DMS53 treated with DMSO at 0.1 percent for 48 hours (cell line): ENCODE measurements around the gene TUBGCP3.
"Not testable (repeated sequence)": the region's sequence is repeated elsewhere in the genome, so short reads cannot be mapped to it uniquely, and the experiment has no call there.

Experiments
- DNase-seq: peaks from one replicate; lab custom pipeline; 2025; ENCODE audit not compliant: unreplicated experiment; lab: John Stamatoyannopoulos, UW

TUBGCP3 gene

DNA sequence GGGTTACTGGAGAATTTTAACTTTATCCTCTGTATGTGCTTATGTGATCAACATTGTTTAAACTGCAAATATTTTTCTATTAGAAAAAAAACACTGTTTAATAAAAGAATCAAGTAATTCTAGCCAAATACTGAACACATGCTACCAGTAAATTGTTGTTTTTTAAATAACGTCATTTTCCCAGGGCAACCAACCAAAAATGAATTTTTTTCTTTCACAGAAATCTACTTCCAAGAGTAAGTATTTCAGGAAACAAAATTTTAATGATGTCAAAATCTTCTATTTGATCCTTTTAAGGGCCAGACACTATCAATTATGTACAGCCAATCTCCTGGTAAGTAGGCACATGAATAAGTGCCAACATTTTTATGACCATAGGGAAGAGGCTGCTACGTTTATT is 57.1 kb downstream of the TUBGCP3 start:
- DNase-seq: no peak

DNA sequence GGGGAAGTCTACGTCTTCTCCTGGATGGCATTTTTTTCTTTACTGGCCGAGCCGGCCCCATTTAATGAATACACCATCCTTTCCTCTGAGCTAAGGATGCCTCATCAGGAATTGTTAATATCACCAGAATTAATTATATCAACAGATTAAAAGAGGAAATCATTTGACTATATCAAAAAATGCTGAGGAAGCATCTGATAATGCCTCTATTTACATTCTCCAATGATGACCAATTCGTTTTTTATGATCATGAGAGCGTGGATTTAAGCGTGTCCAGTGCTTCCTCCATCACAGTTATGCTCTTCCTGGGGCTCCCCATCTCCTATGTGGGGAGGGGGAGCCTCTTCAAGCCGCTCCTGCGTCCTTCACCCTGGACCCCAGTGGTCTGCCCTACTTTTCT is 58.7 kb downstream of the TUBGCP3 start:
- no peak for DNase-seq

DNA sequence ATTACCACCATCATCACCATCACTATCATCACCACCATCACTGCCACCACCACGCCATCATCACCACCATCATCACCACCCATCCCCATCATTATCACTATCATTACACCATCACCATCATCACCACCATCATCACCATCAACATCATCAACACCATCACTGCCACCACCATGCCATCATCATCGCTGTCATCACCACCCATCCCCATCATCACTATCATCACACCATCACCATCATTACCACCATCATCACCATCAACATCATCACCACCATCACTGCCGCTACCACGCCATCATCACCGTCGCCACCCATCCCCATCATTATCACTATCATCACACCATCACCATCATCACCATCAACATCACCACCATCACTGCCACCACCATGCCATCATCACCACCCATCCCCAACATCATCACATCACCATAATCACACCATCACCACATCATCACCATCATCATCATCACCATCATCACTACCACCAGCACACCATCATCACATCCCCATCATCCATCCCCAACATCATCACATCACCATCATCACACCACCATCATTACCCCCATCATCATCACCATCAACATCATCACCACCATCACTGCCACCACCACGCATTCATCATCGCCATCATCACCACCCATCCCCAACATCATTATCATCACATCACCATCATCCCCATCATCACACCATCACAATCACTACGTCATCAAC is 61.7 kb downstream of the TUBGCP3 start:
- DNase-seq: no peak

DNA sequence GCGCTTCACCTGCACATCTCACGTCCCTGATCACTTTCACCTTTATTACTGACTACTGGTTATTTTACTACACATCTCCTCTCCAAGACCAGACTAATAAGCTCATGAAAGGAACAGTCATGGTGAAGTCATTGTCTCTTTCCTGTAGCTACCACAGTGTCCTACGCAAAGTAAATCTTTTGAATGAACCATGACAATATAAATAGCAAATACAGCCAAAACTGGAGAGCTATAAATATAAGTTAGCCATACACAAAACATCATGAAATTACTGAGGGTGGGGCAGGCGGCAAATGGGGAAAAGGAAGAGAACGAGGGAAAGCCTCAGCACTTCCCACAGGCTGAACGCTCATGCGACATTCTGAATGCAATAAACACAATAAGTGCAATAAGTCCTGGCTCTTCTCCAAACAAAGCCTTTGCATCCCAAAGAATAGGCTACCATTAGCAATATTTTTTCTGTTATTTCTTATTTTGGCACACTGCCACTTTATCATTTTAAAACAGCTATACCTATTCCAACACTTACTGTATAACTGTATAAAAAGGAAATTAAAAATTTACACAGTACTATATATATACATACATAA is 62.5 kb downstream of the TUBGCP3 start:
- no peak for DNase-seq

DNA sequence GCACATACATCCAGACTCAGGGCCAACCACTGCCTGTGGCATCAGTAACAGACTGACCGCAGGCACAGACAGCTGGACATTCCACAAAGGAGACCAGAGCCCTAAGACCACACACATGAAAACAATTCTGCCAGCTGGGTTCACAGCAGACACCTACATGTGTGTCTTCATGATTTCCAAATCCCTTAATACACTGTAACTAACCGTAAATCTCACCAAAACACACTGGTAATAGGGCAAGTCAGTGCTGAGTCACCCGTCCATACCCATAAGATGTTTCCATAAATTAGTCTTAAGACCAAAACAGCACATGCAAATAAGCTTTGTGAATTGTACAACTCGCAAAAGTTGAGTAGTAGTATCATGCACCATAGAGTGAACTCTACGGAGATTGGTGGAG is 65.4 kb downstream of the TUBGCP3 start:
- no peak for DNase-seq

DNA sequence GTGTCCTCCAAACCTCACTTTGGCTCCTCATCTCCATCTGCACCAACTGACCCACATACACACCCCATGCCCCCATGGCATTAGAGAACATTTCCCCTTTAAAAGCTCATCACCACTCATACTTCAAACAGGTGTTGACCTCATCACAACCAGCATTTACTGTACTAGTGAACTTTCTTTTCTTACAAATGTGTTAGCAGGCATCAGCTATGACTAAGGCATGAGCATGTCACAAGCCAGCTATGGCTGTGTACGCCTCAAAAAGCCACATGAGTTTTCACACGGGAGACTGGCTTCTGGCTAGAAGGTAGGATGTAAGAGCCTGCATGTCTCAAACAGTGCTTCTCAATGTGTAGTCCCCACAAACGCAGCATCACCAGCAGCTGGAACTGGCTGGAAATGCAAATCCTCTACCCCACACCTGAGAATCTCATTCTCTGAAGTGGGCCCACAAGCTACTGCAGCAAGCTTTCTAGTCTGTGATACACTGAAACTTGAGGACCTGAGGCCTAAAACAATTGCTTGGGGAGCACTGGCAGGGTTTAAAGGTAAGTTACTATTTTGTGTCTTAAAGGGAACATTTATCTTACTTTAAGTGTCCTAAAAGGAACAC is 66.8 kb downstream of the TUBGCP3 start:
- DNase-seq: no peak

DNA sequence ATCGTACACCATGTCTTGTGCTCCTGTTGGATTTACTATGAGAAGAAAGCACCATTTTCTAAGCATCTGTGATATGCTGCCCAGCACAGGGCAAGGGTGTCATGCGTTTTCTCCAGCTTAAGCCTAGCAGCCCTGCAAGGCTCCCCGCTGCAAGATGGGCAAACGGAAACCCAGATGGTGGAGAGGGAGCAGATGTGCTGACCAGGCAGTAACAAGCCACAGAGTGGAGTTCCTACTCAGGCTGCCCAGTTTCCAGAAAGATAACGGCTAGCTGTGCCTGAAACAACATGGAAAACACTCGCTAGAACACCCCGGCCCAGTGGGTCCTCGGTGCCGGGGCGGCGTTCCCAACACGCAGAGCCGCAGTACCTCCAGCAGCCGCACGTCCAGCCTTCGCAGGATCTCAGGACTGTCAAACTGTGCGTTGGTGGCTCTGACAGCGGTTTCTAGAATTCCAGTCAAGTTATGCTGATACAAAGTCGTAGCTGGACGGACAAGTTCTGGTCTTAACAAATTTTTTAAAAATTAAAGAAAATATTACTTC is 68.4 kb downstream of the TUBGCP3 start:
- DNase-seq: no peak

DNA sequence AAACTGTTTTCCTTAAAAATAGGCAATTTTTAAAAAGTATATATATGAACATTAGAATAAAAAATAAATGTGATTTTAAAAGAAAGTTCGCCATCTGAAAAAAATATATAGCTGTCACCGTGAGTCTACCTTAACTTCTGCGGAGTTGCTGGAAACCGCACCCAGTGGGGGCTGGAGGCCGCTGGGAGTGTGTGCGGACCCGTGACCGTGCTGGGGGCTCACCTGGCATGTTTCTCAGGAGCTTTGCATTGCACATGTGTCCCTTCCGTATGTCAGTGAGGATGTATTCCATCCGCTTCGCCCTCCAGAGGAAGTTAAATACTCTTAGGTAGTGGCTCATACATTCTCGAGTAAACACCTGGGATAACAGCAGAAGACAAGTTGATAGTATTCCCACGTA is 71.7 kb downstream of the TUBGCP3 start:
- DNase-seq: no peak

DNA sequence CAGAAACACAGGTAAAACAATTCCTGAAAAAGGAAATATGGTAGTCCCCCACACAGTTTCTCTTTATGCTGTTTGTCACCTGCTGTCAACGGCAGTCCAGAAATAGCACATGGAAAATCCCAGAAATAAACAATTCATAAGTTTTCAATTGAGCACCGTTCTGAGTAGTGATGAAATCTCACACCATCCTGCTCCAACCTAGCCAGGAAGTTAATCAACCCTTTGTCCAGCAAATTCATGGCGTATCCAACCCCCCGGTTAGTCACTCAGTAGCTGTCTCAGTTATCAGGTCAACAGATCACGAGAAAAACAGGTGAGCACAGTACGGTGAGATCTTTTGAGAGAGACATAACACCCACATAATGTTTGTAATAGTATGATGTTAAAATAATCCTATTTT is 74.2 kb downstream of the TUBGCP3 start:
- no peak for DNase-seq

DNA sequence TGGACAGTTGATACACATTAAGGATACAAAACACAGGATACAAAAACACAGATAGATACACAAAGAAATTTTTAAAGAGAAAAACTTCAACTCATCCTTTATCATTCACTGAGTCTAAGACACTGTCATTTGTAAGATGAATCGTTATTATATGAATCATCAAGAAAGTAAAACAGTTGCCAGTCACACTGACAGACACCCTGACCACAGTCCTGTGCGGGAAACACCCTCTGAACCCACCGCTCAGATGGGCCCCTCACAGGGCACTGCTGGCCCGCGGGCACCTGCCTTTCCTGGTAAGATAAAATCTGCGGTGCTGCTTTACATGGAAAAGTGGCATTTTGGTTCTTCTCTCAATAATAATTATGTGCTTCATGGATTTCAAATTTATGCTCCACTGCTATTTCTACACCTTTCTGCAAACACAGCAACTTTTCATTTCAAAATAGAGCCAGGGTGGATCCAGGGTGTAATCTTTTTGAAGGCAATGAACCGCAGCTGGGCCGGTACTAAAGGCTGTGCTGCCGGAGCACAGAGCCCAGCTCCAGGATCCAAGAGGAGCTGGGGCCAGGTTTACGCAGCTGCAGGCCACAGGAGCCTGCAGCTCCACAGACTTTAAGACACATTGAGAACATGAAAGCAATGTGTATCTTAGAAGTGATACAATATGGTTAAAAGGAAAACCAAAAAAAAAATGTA is 76.8 kb downstream of the TUBGCP3 start:
- DNase-seq: no peak

DNA sequence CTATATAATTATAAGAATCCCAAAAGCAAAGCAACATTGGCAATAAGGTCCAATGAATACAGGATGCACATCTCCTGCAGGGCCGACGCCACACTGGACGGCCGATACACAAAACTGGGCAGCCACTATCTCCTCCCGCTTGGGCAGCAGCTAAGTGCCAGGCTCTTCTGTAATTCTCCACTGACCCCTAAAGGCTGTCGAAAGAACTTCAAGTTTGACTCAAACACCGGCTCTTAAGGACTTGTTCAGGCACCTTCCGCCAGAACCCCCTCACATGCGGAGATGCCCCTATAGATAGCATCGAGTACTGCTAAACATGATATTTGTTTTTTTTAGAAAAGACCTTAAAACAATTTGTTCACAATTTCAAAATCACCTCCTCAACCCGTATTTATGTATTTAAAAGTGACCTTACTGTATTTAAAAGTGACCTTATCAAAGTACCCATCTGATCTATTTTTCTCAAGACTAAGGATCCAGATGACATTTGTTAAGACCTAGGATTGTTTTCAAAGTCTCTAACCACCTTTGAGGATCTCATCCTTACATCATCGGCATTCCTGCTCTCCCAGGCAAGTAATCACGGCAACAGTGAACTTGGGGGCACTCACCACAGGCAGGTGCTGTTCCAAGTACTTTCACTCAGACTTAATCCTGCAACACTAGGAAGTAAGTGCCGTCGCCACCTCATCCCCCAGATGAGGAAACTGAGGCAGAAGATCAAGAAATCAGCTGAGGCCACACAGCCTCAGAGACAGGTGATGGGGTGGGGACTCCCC is 77.8 kb downstream of the TUBGCP3 start:
- no peak for DNase-seq

DNA sequence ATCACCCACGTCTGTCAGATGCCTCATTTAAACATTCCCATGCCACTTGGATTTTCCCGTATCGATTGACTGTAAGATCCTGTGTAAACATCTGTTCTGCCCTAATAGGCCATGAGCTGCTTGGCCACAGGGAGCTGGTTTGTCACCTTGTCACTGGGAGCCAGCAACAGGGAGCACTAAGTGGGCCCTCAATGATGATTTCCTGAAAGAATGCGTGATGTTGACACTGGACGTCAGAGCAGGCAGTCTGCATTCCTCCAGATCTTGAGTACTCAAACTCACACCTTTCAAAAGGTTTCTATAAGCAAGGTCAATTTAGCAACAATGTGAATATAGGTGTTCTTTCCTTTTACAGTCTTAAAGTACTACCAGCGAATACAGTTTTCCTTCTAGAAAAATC is 78.8 kb downstream of the TUBGCP3 start:
- no peak for DNase-seq

DNA sequence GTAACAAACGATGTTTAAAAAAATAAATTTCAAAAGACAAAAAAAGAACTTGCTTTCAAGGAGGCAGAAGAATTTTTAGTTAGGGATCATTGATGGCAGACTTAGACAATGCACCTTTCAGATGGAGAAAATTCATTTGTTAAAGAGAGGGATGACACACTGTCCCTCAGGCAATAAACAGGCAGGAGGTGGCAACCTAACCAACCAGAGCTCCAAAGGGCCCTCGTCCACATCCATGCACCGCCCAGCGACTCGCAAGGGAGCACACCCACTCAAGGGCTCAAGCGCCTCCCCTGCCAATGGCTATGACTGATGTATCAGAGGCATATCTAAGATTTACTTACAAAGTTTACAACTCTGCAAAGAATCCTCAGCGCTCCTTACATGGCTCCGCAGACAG is 81.9 kb downstream of the TUBGCP3 start:
- no peak for DNase-seq

DNA sequence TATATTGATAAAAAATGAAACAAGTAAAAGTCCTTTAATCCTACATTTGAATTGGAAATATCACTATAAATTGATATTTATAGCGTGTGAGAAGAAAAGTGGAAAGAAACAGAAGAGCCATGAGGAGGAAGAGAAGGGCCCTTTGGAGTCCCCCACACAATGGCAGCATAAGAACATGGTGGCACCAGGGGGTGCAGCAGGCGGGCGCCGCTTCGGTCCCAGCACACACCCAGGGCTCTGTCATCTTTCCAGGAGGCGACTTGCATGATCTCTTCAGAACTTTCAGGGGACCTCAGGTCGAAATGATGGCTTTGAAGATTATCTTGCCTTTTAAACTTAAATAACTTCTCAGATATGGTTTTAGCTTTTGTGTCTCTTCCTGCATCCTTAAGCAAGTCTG is 91.8 kb downstream of the TUBGCP3 start:
- no peak for DNase-seq

DNA sequence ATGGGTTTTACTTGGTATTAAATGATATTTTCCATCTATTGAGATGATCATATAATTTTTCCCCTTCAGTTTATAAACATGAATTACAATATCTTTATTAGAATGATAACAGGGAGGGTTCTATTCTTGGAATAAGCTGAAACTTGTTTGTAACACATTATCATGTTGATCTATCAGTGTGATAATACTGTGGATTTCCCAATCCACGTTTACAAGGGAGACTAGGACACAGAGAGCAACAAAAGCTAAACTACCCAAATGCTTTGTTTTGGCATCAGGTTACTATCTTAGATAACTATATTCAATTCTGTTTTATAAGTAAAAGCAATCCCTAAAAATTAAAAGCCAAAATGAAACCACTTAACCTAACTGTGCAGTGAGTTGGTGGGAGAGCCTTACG is 92.5 kb downstream of the TUBGCP3 start:
- DNase-seq: no peak

DNA sequence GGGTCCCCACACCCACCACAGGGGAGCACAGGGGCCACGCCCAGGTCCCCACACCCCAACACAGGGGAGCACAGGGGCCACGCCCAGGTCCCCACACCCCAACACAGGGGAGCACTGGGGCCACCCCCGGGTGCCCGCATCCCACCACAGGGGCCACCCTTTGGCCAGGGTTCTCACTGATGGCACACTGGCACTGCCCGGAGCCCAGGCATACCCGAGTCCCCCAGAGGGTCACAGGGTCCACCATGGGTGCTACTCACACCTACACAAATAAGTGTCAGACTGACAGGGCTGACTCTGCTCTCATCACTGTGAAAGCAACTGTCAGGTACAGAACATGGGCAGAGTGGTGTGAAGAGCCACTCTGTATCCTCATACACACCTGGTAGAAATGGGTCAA is 98.8 kb downstream of the TUBGCP3 start:
- no peak for DNase-seq

DNA sequence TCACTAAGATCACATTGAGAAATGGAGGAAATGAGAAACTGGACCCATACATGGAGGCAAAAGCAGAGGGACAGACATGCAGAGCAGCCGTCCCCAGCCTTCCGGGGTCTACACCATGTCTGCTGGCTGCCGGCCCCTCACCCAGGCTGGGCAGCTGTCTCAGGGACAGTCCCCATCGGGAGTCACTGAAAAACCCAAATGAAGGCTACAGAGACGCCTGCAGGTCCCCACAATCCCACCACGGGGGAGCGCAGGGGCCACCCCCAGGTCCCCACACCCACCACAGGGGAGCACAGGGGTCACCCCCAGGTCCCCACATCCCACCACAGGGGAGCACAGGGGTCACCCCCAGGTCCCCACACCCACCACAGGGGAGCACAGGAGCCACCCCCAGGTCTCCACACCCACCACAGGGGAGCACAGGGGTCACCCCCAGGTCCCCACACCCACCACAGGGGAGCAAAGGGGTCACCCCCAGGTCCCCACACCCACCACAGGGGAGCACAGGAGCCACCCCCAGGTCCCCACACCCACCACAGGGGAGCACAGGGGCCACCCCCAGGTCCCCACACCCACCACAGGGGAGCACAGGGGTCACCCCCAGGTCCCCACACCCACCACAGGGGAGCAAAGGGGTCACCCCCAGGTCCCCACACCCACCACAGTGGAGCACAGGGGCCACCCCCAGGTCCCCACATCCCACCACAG is 99.5 kb downstream of the TUBGCP3 start:
- DNase-seq: not testable (repeated sequence)

DNA sequence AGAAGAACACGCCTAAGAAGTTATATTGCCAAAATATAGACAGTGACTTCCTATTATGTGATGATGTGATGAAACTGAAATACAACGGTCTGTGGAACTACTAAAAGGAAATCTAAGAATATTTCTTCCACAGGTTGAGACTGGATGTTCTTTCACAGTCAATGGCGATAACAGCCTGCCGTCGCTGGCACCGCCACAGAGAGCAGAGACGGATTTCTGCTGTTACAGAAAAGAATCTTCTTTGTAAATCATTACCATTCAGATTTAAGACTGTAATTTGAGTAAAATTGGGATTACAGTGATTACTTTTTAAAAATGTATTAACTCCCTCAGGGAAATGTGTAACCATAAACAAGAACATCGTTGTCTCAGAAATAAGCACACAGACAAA is 100.8 kb downstream of the TUBGCP3 start:
- DNase-seq: no peak

DNA sequence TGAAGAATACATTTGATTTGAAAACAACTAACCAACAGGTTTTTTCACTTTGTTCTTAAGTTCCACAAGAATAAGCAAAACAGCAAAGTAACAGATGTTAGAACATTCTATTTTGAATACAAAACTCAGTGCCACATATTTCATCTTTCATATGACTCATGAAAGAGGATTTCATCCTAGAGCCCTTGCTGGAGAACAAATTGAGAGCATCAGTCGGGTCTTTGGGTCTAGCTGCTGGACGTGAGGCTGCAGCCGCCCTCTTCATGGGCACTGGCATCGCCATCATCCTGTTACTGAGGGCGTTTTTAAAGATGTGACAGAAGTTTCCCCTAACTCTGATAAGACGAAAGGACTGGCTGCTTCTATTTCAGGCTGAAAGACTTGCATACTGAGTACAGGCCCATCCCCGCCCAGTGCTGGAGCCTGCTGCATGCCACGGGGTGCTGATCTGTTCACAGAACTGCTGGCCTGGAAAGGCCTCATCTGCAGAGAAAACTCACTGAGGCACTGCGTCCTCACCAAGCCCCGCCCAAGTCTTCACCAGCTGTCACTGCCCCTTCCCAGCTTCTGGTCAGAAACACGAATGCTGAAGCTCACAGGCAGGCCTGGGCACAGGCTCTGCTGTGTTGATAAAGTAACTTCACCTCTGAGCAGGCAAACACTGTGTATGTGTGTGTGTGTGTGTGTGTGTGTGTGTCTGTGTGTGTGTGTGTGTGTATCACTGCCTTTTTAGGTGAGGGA is 101.4 kb downstream of the TUBGCP3 start:
- DNase-seq: no peak

DNA sequence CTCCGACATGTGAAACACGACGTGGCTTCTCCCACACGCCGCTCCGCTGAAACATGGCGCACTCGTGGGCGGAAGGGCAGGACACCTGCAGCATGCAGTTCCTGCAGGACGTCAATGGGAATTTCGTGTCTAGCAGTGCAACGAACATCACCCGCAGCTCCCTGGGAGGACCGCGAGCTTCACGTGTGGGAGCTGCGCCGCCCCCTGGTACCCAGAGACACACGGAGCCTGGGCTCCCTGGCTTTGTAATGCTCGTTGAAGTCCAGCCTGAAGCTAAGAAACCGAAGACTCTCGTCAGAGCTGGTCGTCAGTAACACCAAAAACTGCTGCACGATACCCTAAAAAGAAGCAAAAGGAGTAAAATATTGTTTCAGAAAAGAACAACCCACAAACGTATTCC is 102.1 kb downstream of the TUBGCP3 start:
- not testable (repeated sequence) for DNase-seq
